ENCODE data around the gene VPS39.

DNA sequence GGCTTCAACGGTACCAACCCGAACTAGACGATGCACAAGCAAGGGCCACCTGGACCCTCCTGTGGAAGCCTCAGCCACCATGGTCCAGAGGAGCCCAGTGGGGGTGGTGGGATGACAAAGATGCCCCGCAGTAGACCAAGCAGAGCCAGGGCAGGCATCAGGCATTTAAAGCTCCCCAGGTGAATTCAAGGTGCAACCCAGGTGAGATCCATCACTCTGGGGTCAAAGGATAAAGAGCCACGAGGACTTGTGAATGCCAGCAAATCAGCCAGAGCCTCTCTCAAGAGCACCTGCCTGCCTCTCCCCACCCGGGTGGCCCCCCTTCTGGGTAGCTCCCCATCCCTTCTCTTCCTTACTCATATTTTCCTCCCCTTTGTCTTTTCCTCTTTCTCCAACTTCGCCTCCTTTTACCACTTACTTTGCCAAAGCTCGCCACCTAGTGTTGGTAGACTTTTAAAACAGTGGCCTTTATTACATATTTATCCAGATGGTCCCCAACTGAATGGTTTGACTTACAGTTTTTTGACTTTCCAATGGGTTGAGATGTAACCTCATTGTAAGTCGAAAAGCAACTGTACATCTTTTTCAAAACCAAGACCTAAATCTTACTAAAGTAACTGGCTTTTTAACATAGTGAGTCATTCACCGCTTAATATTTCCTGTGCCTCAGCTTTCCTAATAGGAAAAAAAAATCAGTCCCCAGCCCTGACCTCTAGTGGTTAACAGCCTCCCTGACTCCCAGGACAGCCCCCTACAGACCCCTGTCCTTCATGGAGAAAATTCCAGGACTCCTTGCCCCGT is 70.4 kb downstream of the VPS39 start:
- TF ChIP-seq SUZ12 (IDR thresholded peaks at IDR 0.05) (no peak), ELF4 (IDR thresholded peaks at IDR 0.05) (no peak), LEF1 (IDR thresholded peaks at IDR 0.05; ENCODE audit: borderline replicate concordance) (no peak), ARNT (IDR thresholded peaks at IDR 0.05) (no peak), SP1 (IDR thresholded peaks at IDR 0.05) (no peak), CTBP1 (IDR thresholded peaks at IDR 0.05; ENCODE audit: borderline replicate concordance) (no peak), FOXA1 (IDR thresholded peaks at IDR 0.05) (no peak), FOXM1 (IDR thresholded peaks at IDR 0.05; ENCODE audit: borderline replicate concordance) (no peak)
- TF ChIP-seq, protein P1, sequence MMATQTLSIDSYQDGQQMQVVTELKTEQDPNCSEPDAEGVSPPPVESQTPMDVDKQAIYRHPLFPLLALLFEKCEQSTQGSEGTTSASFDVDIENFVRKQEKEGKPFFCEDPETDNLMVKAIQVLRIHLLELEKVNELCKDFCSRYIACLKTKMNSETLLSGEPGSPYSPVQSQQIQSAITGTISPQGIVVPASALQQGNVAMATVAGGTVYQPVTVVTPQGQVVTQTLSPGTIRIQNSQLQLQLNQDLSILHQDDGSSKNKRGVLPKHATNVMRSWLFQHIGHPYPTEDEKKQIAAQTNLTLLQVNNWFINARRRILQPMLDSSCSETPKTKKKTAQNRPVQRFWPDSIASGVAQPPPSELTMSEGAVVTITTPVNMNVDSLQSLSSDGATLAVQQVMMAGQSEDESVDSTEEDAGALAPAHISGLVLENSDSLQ (IDR thresholded peaks at IDR 0.05), result no peak

Data from HEK293T (cell line).